ENCODE measurements around the gene USP17L17. TPM values are rescaled to one million over a fixed set of nuclear protein-coding genes. Genes with fewer than 3 reads are reported as not detected.
"Not testable (repeated sequence)": the region's sequence is repeated elsewhere in the genome, so short reads cannot be mapped to it uniquely, and the experiment has no call there.

USP17L17 gene
- total RNA-seq, 2 donors from 2014 or later = not detected

DNA sequence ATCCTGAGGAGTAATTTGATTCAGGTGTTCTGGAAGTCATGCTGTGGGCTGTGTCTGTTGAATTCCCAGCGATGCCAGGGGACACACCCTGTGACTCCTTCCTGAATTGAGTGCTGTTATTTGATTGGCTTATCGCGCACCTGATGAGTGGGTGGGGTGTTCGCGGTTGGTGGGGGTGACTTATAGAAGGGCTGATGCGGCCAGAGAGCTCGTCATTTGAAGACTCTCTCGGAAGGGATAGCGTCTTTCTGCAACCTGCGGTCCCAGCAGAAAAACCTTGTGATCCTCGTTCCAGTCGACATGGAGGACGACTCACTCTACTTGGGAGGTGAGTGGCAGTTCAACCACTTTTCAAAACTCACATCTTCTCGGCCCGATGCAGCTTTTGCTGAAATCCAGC, 14.1 kb downstream of the USP17L17 start, which contains the start of gene USP17L20:
Gene USP17L20 (plus strand): TSS at position 301 of the 400 bp plus-strand sequence. CDS start 0 bp downstream, at position 301.
- H3K27me3 ChIP-seq; ATAC-seq; H3K9me3 ChIP-seq; intact Hi-C loops (cut with DNase I); H3K27ac ChIP-seq; H3K36me3 ChIP-seq (replicated peaks in 1 of 2; ENCODE audit: insufficient read depth in 1 of 2, low read depth in 2 of 2); DNase-seq; H3K4me1 ChIP-seq; H3K4me3 ChIP-seq: not testable (repeated sequence)
- WGBS, 2 donors = no CpG with 5 or more reads among the region's 15 CpGs

DNA sequence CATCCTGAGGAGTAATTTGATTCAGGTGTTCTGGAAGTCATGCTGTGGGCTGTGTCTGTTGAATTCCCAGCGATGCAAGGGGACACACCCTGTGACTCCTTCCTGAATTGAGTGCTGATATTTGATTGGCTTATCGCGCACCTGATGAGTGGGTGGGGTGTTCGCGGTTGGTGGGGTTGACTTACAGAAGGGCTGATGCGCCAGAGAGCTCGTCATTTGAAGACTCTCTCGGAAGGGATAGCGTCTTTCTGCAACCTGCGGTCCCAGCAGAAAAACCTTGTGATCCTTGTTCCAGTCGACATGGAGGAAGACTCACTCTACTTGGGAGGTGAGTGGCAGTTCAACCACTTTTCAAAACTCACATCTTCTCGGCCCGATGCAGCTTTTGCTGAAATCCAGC, 18.9 kb downstream of the USP17L17 start, which contains the start of gene USP17L21:
Gene USP17L21 (plus strand): TSS at position 301 of the 400 bp plus-strand sequence. CDS start 0 bp downstream, at position 301.
- H3K9me3 ChIP-seq; H3K36me3 ChIP-seq (replicated peaks in 1 of 2; ENCODE audit: insufficient read depth in 1 of 2, low read depth in 2 of 2); DNase-seq; H3K4me1 ChIP-seq; H3K27me3 ChIP-seq; H3K4me3 ChIP-seq; ATAC-seq; intact Hi-C loops (cut with DNase I); H3K27ac ChIP-seq: not testable (repeated sequence)
- no CpG with 5 or more reads among the region's 13 CpGs for WGBS, 2 donors

DNA sequence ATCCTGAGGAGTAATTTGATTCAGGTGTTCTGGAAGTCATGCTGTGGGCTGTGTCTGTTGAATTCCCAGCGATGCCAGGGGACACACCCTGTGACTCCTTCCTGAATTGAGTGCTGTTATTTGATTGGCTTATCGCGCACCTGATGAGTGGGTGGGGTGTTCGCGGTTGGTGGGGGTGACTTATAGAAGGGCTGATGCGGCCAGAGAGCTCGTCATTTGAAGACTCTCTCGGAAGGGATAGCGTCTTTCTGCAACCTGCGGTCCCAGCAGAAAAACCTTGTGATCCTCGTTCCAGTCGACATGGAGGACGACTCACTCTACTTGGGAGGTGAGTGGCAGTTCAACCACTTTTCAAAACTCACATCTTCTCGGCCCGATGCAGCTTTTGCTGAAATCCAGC, 23.6 kb downstream of the USP17L17 start, which contains the start of gene USP17L22:
Gene USP17L22 (plus strand): TSS at position 301 of the 400 bp plus-strand sequence. CDS start 0 bp downstream, at position 301.
- H3K4me3 ChIP-seq; H3K27ac ChIP-seq; H3K27me3 ChIP-seq; H3K36me3 ChIP-seq (replicated peaks in 1 of 2; ENCODE audit: insufficient read depth in 1 of 2, low read depth in 2 of 2); intact Hi-C loops (cut with DNase I); H3K9me3 ChIP-seq; H3K4me1 ChIP-seq; ATAC-seq; DNase-seq: not testable (repeated sequence)
- no CpG with 5 or more reads among the region's 15 CpGs for WGBS, 2 donors

DNA sequence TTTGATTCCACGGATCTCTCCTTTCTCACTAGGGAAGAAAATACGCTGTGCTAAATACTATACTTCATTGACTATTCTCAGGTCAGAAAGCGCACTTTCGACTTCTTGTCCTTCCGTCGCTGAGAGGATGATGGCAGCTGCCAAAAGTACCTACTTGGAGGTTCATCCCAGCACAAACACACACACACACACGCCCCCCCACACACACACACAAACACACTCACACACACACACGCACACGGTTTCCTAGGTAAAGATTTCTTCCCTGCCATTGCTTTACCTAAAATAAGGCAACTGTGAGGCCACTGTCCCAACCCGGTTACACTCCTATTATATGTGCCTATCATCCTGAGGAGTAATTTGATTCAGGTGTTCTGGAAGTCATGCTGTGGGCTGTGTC, 28.0 kb downstream of the USP17L17 start:
- intact Hi-C loops (cut with DNase I); H3K27ac ChIP-seq; H3K4me3 ChIP-seq; H3K36me3 ChIP-seq (replicated peaks in 1 of 2; ENCODE audit: insufficient read depth in 1 of 2, low read depth in 2 of 2); H3K27me3 ChIP-seq; ATAC-seq; H3K4me1 ChIP-seq; H3K9me3 ChIP-seq: not testable (repeated sequence)
- 72 to 77% methylated on average over 8 of the region's 10 CpGs for WGBS, 2 donors
- DNase-seq = peak; percentile 26 to 48 (median 36)

Other genes starting within 250 kb of the USP17L17 start
- gene FAM90A26, start 73.5 kb upstream of the USP17L17 start, total RNA-seq = not detected
- not detected for gene USP17L10, start 33.2 kb upstream of the USP17L17 start, total RNA-seq
- not detected for gene USP17L11, start 28.5 kb upstream of the USP17L17 start, total RNA-seq
- gene USP17L12, start 23.7 kb upstream of the USP17L17 start, total RNA-seq = not detected
- gene USP17L13, start 19.0 kb upstream of the USP17L17 start, total RNA-seq = not detected
- not detected for gene USP17L15, start 9.5 kb upstream of the USP17L17 start, total RNA-seq
- gene USP17L18, start 4.8 kb downstream of the USP17L17 start, total RNA-seq = not detected
- gene USP17L19, start 9.5 kb downstream of the USP17L17 start, total RNA-seq = not detected
- not detected for gene USP17L20, start 14.2 kb downstream of the USP17L17 start, total RNA-seq
- gene USP17L21, start 19.0 kb downstream of the USP17L17 start, total RNA-seq = not detected
- gene USP17L22, start 23.7 kb downstream of the USP17L17 start, total RNA-seq = not detected
- gene USP17L24, start 81.3 kb downstream of the USP17L17 start, total RNA-seq = not detected
- not detected for gene USP17L25, start 86.0 kb downstream of the USP17L17 start, total RNA-seq
- gene USP17L26, start 90.8 kb downstream of the USP17L17 start, total RNA-seq = not detected
- not detected for gene USP17L5, start 95.5 kb downstream of the USP17L17 start, total RNA-seq
- not detected for gene USP17L27, start 100.3 kb downstream of the USP17L17 start, total RNA-seq
- not detected for gene USP17L28, start 105.0 kb downstream of the USP17L17 start, total RNA-seq
- not detected for gene USP17L29, start 109.8 kb downstream of the USP17L17 start, total RNA-seq
- gene USP17L30, start 119.2 kb downstream of the USP17L17 start, total RNA-seq = not detected
- gene DEFB131A, start 200.5 kb downstream of the USP17L17 start, total RNA-seq = not detected